Thoracic aorta (tissue), 2 donors: ENCODE measurements around the gene OGFOD1. TPM values are rescaled to one million over a fixed set of nuclear protein-coding genes. Genes with fewer than 3 reads are reported as not detected.
A peak's percentile ranks its signal among the peaks of the same experiment; 100 is the strongest.

Experiments used
- ATAC-seq: fragments of 150-250 bp; one replicate; pipeline ENCODE4 v1.8.0; 2017; ENCODE audit warnings: low read depth; ENCODE audit not compliant: insufficient number of reproducible peaks, low FRiP score
- DNase-seq: peaks from one replicate; pipeline ENCODE4 v3.0.0-alpha.2; 2020; ENCODE audit warnings: low spot score
- H3K27ac ChIP-seq, 2 donors: fragments of 200-600 bp; sonication (generic); 1 replicate in 1 of 2; 2 replicates in 1 of 2; pipeline ENCODE4 v1.5.1; 2016; ENCODE audit warnings: mild to moderate bottlenecking in 2 of 2, moderate library complexity in 2 of 2
- H3K27me3 ChIP-seq: fragments of 200-600 bp; sonication (generic); replicated peaks from 2 replicates; pipeline ENCODE4 v1.6.0; 2016; ENCODE audit warnings: mild to moderate bottlenecking; ENCODE audit not compliant: insufficient read depth
- H3K36me3 ChIP-seq: fragments of 200-600 bp; sonication (generic); one replicate; pipeline ENCODE4 v1.5.1; 2016
- H3K4me1 ChIP-seq, 2 donors: fragments of 200-600 bp; sonication (generic); 1 replicate in 1 of 2; 2 replicates in 1 of 2; pipeline versions ENCODE4 v1.5.1 to v1.6.0; 2016; ENCODE audit warnings: low read depth in 2 of 2, mild to moderate bottlenecking in 1 of 2; ENCODE audit not compliant: control insufficient read depth in 1 of 2
- H3K4me3 ChIP-seq: fragments of 200-600 bp; sonication (generic); 2 replicates; pipeline ENCODE4 v1.5.1; 2016; ENCODE audit warnings: mild to moderate bottlenecking
- H3K9me3 ChIP-seq: fragments of 200-600 bp; sonication (generic); 2 replicates; pipeline ENCODE4 v1.5.1; 2016
- CTCF ChIP-seq: fragments of 200-600 bp; sonication (generic); IDR thresholded peaks from one replicate; pipeline ENCODE4 v1.5.1; 2019; ENCODE audit warnings: antibody characterized with exemption
- total RNA-seq, 2 donors: library from RNA; depleted of rRNA; stranded (reverse); fragments of >200 nt; gene quantifications; one replicate each; pipeline versions ENCODE4 v1.1.0 to v1.2.3, GENCODE V29; 2016

The OGFOD1 gene
- total RNA-seq, 2 donors from 2014 or later: 43.3 to 71.7 TPM

GRCh38 chr16:56506941-56507340, 55.6 kb downstream of the OGFOD1 start:
- Histone ChIP-seq H3K27me3 (no peaks in the 10 kb centered on the region), H3K36me3 (peaks cover 37% of the 10 kb centered on the region), H3K4me1 (peaks cover 6 to 12% of the 10 kb centered on the region in 2 donors), H3K4me3 (no peak overlapping the region), H3K9me3 (no peaks in the 10 kb centered on the region), H3K27ac (peak overlapping the region; percentile 24 to 60)
- DNase-seq (no peak), ATAC-seq (peak; percentile 48)
- no peak for TF ChIP-seq CTCF

GRCh38 chr16:56510544-56510943, 59.2 kb downstream of the OGFOD1 start:
- H3K4me1 ChIP-seq: peaks cover 6 to 26% of the 10 kb centered on the region in 2 donors
- no peak for TF ChIP-seq CTCF
- ATAC-seq (no peak), DNase-seq (no peak)
- no peaks in the 10 kb centered on the region for H3K9me3 ChIP-seq
- no peak overlapping the region for H3K27ac ChIP-seq
- H3K36me3 ChIP-seq: peaks cover 11% of the 10 kb centered on the region
- H3K27me3 ChIP-seq: no peaks in the 10 kb centered on the region
- H3K4me3 ChIP-seq: no peak overlapping the region

- TF ChIP-seq CTCF: no peak
- DNase-seq (no peak), ATAC-seq (no peak)
- Histone ChIP-seq H3K36me3 (peaks cover 8% of the 10 kb centered on the region), H3K9me3 (no peaks in the 10 kb centered on the region), H3K27me3 (no peaks in the 10 kb centered on the region), H3K27ac (no peak overlapping the region), H3K4me3 (no peak overlapping the region), H3K4me1 (peaks cover 10 to 33% of the 10 kb centered on the region in 2 donors)
These were observed 60.7 kb downstream of the OGFOD1 start for GRCh38 chr16:56512025-56512424.

GRCh38 chr16:56513091-56513490, 61.7 kb downstream of the OGFOD1 start:
- Histone ChIP-seq H3K36me3 (peaks cover 8% of the 10 kb centered on the region), H3K27me3 (no peaks in the 10 kb centered on the region), H3K4me3 (no peak overlapping the region), H3K4me1 (peaks cover 13 to 38% of the 10 kb centered on the region in 2 donors), H3K27ac (no peak overlapping the region), H3K9me3 (no peaks in the 10 kb centered on the region)
- no peak for TF ChIP-seq CTCF
- no peak for DNase-seq
- ATAC-seq: no peak

- H3K36me3 ChIP-seq: peaks cover 6% of the 10 kb centered on the region
- H3K27me3 ChIP-seq: no peaks in the 10 kb centered on the region
- peaks cover 22 to 47% of the 10 kb centered on the region in 2 donors for H3K4me1 ChIP-seq
- no peaks in the 10 kb centered on the region for H3K9me3 ChIP-seq
- no peak overlapping the region for H3K27ac ChIP-seq
- H3K4me3 ChIP-seq: no peak overlapping the region
- ATAC-seq: no peak
- DNase-seq: no peak
- TF ChIP-seq CTCF: peak; percentile 47
These were observed 62.6 kb downstream of the OGFOD1 start for GRCh38 chr16:56513972-56514371.
